Lower lobe of right lung (tissue), 2 donors: Measurements from ENCODE around the gene WDR13. TPM values are rescaled to one million over a fixed set of nuclear protein-coding genes. Genes with fewer than 3 reads are reported as not detected.
"Not testable (repeated sequence)": the region's sequence is repeated elsewhere in the genome, so short reads cannot be mapped to it uniquely, and the experiment has no call there.

ENCODE experiments used
- ATAC-seq, 2 donors: fragments of 200-7000 bp; cut with Tn5 transposase; one replicate each; pipeline ENCODE4 v1.9.1; 2020 to 2022; ENCODE audit warnings: mild to moderate bottlenecking in 2 of 2, moderate library complexity in 2 of 2
- DNase-seq: peaks from one replicate; pipeline ENCODE4 v3.0.0-alpha.2; 2020
- H3K27ac ChIP-seq: fragments of 200-600 bp; one replicate; pipeline ENCODE4 v1.8.0; 2022
- H3K27me3 ChIP-seq: fragments of 200-600 bp; one replicate; pipeline ENCODE4 v1.8.0; 2022; ENCODE audit warnings: low read depth
- H3K36me3 ChIP-seq: fragments of 200-600 bp; one replicate; pipeline ENCODE4 v1.8.0; 2022; ENCODE audit warnings: mild to moderate bottlenecking
- H3K4me1 ChIP-seq: fragments of 200-600 bp; one replicate; pipeline ENCODE4 v1.8.0; 2022
- H3K4me3 ChIP-seq: fragments of 200-600 bp; one replicate; pipeline ENCODE4 v1.8.0; 2022; ENCODE audit warnings: mild to moderate bottlenecking
- H3K9me3 ChIP-seq: fragments of 200-600 bp; one replicate; pipeline ENCODE4 v1.8.0; 2022
- CTCF ChIP-seq: fragments of 200-600 bp; IDR thresholded peaks from one replicate; pipeline ENCODE4 v1.8.0; 2022; ENCODE audit warnings: antibody characterized with exemption, mild to moderate bottlenecking
- intact Hi-C: fragments of 100-400 bp; cut with DNase I; formaldehyde crosslinking; loops from one replicate; pipeline ENCODE4 v1.11.0; 2022
- total RNA-seq: library from RNA; stranded (reverse); fragmentation: NEBNext Ultra II Directional; extraction: Animal tissue kit (Norgen Biotek cat#: 25700); gene quantifications from one replicate; pipeline ENCODE4 v1.2.1, GENCODE V29; 2021
- donor health status: DM: no; HTN: yes; CAD: no; lungs with severe emphysema.

Gene WDR13
- total RNA-seq, 1 donor from 2014 or later = 125 TPM

DNA sequence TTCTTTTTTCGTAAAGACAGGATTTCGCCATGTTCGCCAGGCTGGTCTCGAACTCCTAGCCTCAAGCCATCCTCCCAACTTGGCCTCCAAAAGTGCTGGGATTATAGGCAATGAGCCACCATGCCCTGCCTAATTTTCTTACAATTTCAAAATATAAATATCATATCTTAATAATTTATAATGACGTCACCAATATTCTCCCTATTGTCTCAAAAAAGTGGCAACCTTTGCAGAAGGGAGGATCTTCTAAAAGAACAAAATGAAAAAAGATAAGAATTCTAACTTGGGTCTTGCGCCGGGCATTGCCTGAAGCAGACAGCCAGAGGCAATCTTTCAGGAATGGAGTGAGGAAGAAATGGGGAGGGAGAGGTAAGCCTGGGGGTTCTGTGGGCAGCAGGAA lies 48.4 kb downstream of the WDR13 start:
- Histone ChIP-seq H3K4me1 (no peaks in the 10 kb centered on the region), H3K27me3 (no peaks in the 10 kb centered on the region), H3K4me3 (no peak overlapping the region), H3K9me3 (no peaks in the 10 kb centered on the region), H3K27ac (no peak overlapping the region), H3K36me3 (no peaks in the 10 kb centered on the region)
- no peak for DNase-seq
- ATAC-seq = no peak
- TF ChIP-seq CTCF = no peak
- intact Hi-C loops = no loop called here

DNA sequence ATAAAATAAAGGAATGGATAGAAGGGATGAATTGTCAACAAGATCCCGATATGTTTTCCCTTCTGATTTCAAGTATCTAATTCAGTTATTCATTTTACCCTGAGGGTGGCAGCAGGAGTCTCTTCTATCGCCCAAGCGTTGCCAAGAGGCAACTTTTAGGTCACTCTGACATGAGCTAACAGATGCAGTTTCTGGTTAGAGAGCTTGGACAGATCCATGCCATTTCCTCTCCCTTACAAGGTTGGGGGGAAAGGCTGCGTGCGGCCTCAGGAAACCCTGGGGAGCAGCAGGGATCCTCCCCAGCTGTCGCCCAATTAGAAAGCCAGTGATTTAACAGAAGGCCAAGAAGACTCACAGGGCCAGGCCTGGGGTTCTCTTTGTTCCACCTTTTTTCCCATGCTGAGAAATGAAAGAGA lies 51.1 kb downstream of the WDR13 start:
- ATAC-seq (peak; percentile 55 to 59), DNase-seq (no peak)

DNA sequence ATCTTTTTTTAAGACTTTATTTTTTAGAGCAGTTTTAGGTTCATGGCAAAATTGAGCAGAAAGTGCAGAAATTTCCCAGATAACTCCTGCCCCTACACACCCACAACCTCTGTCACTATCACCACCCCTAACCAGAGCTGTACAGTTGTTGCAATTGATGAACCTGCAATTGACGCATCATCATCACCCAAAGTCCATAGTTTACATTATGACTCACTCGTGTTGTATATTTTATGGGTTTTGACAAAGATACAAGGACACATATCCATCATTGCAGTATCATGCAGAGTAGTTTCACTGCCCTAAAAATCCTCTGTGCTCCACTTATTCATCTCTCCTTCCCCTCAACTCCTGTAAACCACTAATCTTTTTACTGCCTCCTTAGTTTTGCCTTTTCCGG lies 51.8 kb downstream of the WDR13 start:
- no peaks in the 10 kb centered on the region for H3K4me1 ChIP-seq
- H3K27me3 ChIP-seq = no peaks in the 10 kb centered on the region
- H3K4me3 ChIP-seq = no peak overlapping the region
- no peaks in the 10 kb centered on the region for H3K9me3 ChIP-seq
- ATAC-seq (no peak), DNase-seq (no peak)
- H3K36me3 ChIP-seq = no peaks in the 10 kb centered on the region
- intact Hi-C loops = no loop called here
- TF ChIP-seq CTCF = no peak
- no peak overlapping the region for H3K27ac ChIP-seq

More for the DNA sequence above, 51.1 kb downstream of the WDR13 start:
- peak overlapping the region; percentile 49 for H3K27ac ChIP-seq
- no peaks in the 10 kb centered on the region for H3K4me1 ChIP-seq
- no peaks in the 10 kb centered on the region for H3K9me3 ChIP-seq
- no peak overlapping the region for H3K4me3 ChIP-seq
- peak; percentile 29 for TF ChIP-seq CTCF
- H3K27me3 ChIP-seq = no peaks in the 10 kb centered on the region
- H3K36me3 ChIP-seq = no peaks in the 10 kb centered on the region
- intact Hi-C loops = no loop called here

- H3K27me3 ChIP-seq, H3K9me3 ChIP-seq, H3K27ac ChIP-seq, H3K4me3 ChIP-seq, H3K4me1 ChIP-seq, DNase-seq, intact Hi-C loops, ATAC-seq, H3K36me3 ChIP-seq: not testable (repeated sequence)
Observed at GRCh38 chrX:48652055-48652579, 54.8 kb downstream of the WDR13 start.

DNA sequence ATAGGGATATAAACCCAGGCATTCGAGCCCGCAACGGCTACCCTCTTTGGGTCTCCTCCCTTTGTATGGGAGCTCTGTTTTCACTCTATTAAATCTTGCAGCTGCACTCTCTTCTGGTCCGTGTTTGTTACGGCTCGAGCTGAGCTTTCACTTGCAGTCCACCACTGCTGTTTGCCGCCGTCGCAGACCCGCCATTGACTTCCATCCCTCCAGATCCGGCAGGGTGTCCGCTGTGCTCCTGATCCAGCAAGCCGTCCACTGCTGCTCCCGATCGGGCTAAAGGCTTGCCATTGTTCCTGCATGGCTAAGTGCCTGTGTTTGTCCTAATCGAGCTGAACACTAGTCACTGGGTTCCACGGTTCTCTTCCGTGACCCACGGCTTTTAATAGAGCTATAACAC lies 57.5 kb downstream of the WDR13 start:
- H3K36me3 ChIP-seq, H3K27me3 ChIP-seq, H3K27ac ChIP-seq, H3K4me1 ChIP-seq, DNase-seq, H3K9me3 ChIP-seq, intact Hi-C loops, H3K4me3 ChIP-seq, ATAC-seq: not testable (repeated sequence)

Other genes with a start within 250 kb of the WDR13 start
- gene SSX3, start 240.8 kb upstream of the WDR13 start, total RNA-seq = not detected
- not detected for gene SSX4, start 214.0 kb upstream of the WDR13 start, total RNA-seq
- gene SSX4B, start 185.5 kb upstream of the WDR13 start, total RNA-seq = not detected
- 15.9 TPM for gene SLC38A5, start 127.2 kb upstream of the WDR13 start, total RNA-seq
- 30.2 TPM for gene FTSJ1, start 121.3 kb upstream of the WDR13 start, total RNA-seq
- 6.1 TPM for gene PORCN, start 88.5 kb upstream of the WDR13 start, total RNA-seq
- gene EBP, start 75.7 kb upstream of the WDR13 start, total RNA-seq = 74.0 TPM
- 12.0 TPM for gene TBC1D25, start 57.8 kb upstream of the WDR13 start, total RNA-seq
- gene RBM3, start 23.0 kb upstream of the WDR13 start, total RNA-seq = 157 TPM
- 40.3 TPM for gene WAS, start 86.3 kb downstream of the WDR13 start, total RNA-seq
- gene SUV39H1, start 99.2 kb downstream of the WDR13 start, total RNA-seq = 3.5 TPM
- gene GLOD5, start 164.3 kb downstream of the WDR13 start, total RNA-seq = 0.95 TPM
- gene GATA1, start 189.1 kb downstream of the WDR13 start, total RNA-seq = 1.2 TPM
- gene HDAC6, start 204.6 kb downstream of the WDR13 start, total RNA-seq = 96.1 TPM
- gene ERAS, start 229.0 kb downstream of the WDR13 start, total RNA-seq = not detected
- gene PCSK1N, start 238.1 kb downstream of the WDR13 start, total RNA-seq = 3.0 TPM